NOMO-1 (cell line): Measurements from ENCODE around the gene PLCH1.
"Not testable (repeated sequence)": the region's sequence is repeated elsewhere in the genome, so short reads cannot be mapped to it uniquely, and the experiment has no call there.

Source experiments
- DNase-seq, 2 experiments: peaks; one replicate each; lab custom pipeline; 2025; ENCODE audit not compliant: unreplicated experiment in 2 of 2; lab: John Stamatoyannopoulos, UW

The PLCH1 gene

GRCh38 chr3:155426524-155427230 lies 318.2 kb downstream of the PLCH1 start:
- no peak for DNase-seq

- DNase-seq, result no peak
Measured at GRCh38 chr3:155425396-155425795, 319.5 kb downstream of the PLCH1 start.

DNA sequence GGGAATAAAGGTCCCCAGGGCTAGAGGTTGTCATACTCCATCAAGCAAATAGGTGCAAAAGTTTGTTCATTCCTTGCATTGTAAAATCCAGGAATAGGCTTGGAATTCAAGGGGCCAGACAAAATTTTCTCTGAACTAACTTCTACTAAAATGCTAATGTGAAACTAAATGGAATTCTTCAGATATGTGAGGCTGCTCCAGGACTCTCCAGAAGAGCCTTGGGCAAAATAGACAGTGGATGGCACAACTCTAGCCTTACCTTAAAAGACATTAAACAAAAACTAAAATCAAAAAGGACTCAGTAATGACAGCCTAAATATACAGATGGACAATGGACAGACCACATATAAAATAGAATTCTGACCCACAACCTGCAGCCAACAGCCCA lies 320.6 kb downstream of the PLCH1 start:
- no peak for DNase-seq

DNA sequence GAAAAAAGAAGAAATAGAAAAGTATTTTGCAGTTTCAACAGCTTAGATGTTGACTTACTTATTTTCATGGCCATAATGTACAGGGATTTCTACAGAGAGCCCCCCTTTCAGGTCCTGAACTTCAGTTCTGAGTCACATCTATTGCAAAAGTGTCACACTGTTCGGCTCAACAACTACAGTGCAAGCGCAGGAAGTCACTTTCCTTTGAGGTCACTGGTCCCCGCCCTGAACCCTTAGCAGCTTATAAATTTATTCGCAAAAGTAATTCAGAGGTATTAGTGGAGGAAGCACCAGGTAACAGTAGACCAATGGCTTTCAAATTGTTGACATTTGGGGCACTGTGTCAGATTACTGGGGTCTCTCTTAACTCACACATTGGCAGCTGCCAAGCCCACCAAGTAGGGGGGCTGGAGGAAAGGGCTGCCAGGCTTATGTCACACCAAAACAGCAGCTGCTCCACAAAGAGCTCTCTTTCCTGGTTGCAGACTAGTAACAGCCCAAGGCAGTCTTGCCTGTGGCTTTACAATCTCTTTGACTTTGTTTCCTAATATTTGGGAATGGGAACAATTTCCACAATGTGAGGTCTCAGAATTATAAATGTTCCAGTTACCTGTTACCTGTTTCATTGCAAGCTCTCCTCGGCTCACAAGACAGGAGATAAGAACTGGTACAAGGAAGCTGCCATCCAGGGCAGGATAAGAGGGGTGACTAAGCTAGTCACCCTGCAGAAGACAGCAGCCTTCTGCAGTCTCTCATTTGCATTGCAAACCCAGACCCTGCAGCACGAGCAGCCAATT lies 321.1 kb downstream of the PLCH1 start:
- peak; percentile 55 to 62 for DNase-seq

DNA sequence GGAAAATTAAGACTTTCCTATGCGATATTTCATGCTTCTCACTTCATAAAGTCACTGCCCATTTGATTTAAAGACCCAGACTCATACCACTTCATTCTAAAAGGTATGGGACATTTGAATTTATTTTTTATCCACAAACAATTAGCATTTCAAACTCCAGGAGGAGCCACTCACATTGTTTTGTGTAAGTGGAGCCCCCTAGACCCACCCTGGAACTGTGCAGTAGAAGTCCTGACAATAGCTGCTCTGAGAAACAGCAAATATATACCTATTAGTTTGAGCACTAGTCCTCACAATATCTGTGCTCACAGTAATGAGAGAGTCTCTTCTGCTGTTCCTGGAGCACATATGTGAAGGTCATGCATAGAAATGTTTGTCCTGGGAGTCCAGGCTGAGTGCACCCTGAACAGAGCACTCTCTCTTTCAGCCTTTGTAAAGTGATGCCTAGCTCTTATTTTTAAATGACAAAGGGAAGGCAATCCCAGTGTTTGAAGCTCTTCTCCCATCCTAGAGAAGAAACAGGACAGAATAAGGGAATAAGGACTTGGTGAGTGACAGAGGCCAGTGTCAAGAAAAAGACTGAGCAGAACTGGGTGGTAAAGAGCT lies 323.9 kb downstream of the PLCH1 start:
- DNase-seq, result no peak

GRCh38 chr3:155420406-155420805 lies 324.5 kb downstream of the PLCH1 start:
- no peak for DNase-seq

- DNase-seq, result no peak
Measured at GRCh38 chr3:155418407-155418806, 326.5 kb downstream of the PLCH1 start.

GRCh38 chr3:155417119-155417517 lies 327.8 kb downstream of the PLCH1 start:
- DNase-seq, result no peak

- no peak for DNase-seq
Measured at GRCh38 chr3:155416500-155417118, 328.3 kb downstream of the PLCH1 start.

- no peak for DNase-seq
Measured at GRCh38 chr3:155412904-155413303, 332.0 kb downstream of the PLCH1 start.

DNA sequence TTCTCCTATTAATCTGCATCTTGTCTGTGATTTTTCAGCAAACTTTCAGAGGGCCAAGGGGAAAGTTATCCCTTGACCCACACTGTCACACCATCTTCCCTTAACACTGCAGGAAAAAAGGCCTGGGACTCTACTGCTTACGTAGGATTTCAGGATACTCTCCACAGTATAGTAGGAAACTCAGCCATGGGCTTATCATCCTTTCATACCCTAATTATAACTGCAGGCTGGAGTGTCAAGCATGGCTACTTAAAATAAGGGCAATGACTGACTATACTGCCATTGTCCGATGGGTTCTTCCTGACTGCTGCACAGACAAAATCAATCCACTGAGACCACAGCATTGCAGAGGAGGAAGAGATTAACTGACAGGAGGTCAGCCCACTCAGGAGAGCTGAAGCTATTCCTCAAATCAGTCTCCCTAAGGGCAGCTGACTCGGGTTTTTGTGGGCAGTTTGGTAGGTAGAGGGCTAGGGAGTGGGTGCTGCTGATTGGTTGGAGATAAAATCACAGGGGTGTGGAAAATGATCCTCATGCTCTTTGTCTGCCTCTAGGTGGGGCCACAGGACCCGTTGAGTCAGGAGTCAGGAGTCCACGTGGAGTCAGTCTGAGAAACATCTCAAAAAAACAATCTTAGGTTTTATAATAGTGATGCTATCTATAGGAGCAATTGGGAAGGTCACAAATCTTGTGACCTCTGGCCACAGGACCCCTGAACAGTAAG lies 333.2 kb downstream of the PLCH1 start:
- DNase-seq, result no peak

- DNase-seq, result no peak
Measured at GRCh38 chr3:155409336-155409735, 335.5 kb downstream of the PLCH1 start.

DNA sequence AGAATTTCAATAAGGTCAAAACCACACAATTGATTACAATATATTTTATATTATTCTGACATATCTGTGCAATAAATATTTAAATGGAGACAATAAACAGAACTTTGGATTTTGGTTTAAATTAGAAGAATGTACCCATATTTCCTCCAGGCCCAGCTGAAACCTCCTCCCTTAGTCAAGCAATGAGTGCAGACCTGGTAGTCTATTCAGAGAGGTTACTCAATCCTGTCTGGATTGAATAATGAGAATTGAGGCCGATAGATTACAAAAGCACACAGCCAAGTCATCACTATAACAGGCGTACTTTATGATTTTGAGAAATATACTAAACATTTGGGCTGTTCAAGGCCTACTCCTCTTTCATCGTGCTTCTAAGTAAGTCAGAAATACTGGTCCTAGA lies 336.9 kb downstream of the PLCH1 start:
- DNase-seq, result no peak

GRCh38 chr3:155407331-155407730 lies 337.5 kb downstream of the PLCH1 start:
- DNase-seq, result no peak

GRCh38 chr3:155404486-155404885 lies 340.4 kb downstream of the PLCH1 start:
- no peak for DNase-seq

GRCh38 chr3:155402656-155403055 lies 342.2 kb downstream of the PLCH1 start:
- DNase-seq, result no peak

- no peak for DNase-seq
Measured at GRCh38 chr3:155398046-155398445, 346.8 kb downstream of the PLCH1 start.

DNA sequence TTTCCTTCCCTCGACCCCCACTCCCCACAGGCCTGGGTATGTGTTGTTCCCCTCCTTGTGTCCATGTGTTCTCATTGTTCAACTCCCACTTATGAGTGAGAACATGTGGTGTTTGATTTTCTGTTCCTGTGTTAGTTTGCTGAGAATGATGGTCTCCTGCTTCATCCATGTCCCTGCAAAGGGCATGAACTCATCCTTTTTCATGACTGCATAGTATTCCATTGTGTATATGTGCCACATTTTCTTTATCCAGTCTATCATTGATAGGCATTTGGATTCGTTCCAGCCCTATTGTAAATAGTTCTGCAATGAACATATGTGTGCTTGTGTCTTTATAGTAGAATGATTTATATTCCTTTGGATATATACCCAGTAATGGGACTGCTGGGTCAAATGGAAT lies 350.0 kb downstream of the PLCH1 start:
- not testable (repeated sequence) for DNase-seq

DNA sequence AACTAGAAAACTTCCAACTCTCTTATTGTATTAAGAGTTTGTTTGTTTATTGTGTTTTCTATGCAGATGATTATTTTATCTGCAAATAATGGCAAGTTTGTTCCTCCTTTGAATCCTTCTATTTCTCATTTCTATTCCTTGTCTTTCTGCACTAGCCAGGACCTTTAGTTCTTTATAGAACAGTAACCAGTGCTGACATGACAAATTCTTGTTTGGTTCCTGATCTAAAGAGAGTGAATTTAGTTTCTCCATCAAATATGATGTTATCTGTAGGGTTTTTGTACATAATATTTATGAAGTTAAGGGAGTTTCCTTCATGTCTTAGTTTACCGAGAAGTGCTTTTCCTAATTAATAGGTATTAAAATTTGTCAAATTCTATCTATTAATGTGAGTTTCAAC lies 350.6 kb downstream of the PLCH1 start:
- DNase-seq, result no peak

- DNase-seq, result no peak
Measured at GRCh38 chr3:155393316-155393715, 351.6 kb downstream of the PLCH1 start.

DNA sequence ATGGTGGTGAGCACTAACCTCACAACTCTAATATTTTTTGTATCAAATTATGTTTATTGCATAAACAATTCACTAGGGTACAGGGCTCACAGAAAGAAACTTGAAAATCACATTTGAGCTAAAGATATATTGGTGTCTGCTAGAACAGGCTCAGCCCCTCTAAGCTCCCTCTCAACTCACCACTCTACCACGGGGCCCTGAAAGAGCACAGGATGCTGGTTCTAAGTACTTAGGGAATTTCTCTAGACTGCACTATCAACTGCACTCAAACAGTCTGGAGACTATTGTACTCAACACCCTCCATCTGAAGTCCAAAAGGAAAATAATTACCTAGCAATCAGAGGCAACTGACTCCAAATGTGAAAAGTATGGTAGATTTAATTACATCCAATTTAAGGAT lies 352.7 kb downstream of the PLCH1 start:
- no peak for DNase-seq
